ENCODE measurements around the gene CTNNA2. TPM values are rescaled to one million over a fixed set of nuclear protein-coding genes. Genes with fewer than 3 reads are reported as not detected.
A peak's percentile ranks its signal among the peaks of the same experiment; 100 is the strongest.

Gene CTNNA2
- total RNA-seq, 3 donors from 2014 or later = 0.29 to 4.2 (median 1.1) TPM

DNA sequence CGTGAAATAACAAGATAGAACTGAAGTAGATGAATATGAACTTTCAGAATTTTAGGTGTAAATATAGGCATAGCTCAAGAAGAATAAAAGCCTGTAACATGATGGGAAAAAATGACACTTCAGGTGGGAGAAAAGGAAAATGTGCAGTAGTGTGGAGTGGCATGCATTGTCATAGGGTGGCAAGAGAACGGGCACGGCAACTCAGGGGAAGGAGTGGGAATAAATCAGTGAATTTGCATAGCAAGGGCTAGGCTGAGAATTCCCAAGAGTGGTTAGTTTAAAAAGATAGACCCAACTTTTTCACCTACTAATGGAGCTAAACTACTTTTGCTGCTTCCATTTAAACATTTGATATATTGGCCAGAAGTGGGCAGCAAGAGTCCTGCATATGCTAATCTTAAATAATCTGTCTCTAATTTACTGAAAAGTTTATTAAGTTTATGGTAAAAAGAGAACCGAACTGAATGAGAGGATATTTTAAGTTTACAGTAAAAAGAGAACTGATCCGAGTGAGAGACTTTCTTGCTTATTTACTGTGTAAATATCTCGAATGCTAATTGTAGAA, 228.1 kb downstream of the CTNNA2 start:
- Histone ChIP-seq H3K4me3 (no peak overlapping the region), H3K9me3 (no peaks in the 10 kb centered on the region), H3K36me3 (ENCODE audit: low read depth) (no peaks in the 10 kb centered on the region), H3K4me1 (ENCODE audit: low read depth) (no peaks in the 10 kb centered on the region)
- intact Hi-C loops (cut with DNase I, micrococcal nuclease) = no loop called here
- TF ChIP-seq, protein P1, sequence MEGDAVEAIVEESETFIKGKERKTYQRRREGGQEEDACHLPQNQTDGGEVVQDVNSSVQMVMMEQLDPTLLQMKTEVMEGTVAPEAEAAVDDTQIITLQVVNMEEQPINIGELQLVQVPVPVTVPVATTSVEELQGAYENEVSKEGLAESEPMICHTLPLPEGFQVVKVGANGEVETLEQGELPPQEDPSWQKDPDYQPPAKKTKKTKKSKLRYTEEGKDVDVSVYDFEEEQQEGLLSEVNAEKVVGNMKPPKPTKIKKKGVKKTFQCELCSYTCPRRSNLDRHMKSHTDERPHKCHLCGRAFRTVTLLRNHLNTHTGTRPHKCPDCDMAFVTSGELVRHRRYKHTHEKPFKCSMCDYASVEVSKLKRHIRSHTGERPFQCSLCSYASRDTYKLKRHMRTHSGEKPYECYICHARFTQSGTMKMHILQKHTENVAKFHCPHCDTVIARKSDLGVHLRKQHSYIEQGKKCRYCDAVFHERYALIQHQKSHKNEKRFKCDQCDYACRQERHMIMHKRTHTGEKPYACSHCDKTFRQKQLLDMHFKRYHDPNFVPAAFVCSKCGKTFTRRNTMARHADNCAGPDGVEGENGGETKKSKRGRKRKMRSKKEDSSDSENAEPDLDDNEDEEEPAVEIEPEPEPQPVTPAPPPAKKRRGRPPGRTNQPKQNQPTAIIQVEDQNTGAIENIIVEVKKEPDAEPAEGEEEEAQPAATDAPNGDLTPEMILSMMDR (IDR thresholded peaks at IDR 0.05) = no peak
- no peak for ATAC-seq
- no peak for DNase-seq

DNA sequence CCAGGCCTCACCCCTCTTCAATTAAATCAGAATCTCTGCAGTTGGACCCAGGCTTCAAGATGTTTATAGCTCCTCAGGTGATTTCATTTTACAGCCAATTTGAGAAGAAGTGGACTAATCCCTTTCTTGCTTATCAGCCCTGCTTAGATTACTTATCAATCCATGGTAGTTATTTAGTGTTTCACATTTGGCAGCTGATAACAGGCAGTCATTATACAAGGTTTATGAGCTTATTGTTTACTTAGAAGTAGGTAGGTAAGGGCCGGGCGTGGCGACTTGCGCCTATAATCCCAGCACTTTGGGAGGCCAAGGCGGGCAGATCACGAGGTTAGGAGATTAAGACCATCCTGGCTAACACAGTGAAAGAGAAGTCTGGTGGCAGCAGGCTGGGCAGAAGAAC, 237.5 kb downstream of the CTNNA2 start:
- TF ChIP-seq, protein P1 (IDR thresholded peaks at IDR 0.05) = no peak
- H3K9me3 ChIP-seq = no peaks in the 10 kb centered on the region
- no peaks in the 10 kb centered on the region for H3K36me3 ChIP-seq (ENCODE audit: low read depth)
- DNase-seq (peak; percentile 74 to 79 (median 78)), ATAC-seq (peak; percentile 97)
- no peak overlapping the region for H3K4me3 ChIP-seq
- intact Hi-C loops (cut with DNase I, micrococcal nuclease) = loop anchor here in 1 of 2 donors (10.0 kb wide), 1 partner anchor 104 kb away; no protein-coding TSS in a partner anchor
- H3K4me1 ChIP-seq (ENCODE audit: low read depth) = no peaks in the 10 kb centered on the region

DNA sequence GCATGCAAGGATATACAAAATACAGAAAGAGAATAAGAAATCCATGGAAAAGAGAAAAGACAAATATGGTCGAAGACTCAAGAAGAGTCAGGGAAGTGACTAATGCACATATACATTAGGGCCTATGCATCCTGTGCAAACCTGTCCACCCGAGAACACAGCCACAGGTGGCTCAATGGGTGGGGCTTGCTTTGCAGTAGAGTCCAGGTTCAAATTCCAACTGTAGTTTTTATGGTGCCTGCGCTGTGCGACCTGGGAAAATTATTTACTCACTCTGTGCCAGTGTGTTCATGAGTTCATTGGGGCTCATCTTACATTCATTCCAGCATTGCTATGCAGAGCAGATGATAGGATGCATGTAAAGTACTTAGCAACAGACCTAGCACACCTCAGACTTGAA, 244.7 kb downstream of the CTNNA2 start:
- peak; percentile 64 to 73 (median 67) for DNase-seq
- Histone ChIP-seq H3K4me1 (ENCODE audit: low read depth) (peaks cover 4% of the 10 kb centered on the region), H3K4me3 (no peak overlapping the region), H3K9me3 (no peaks in the 10 kb centered on the region), H3K36me3 (ENCODE audit: low read depth) (no peaks in the 10 kb centered on the region)
- intact Hi-C loops (cut with DNase I, micrococcal nuclease) = loop anchor here in 1 of 2 donors (10.0 kb wide), 1 partner anchor 97 kb away; no protein-coding TSS in a partner anchor
- TF ChIP-seq, protein P1 (IDR thresholded peaks at IDR 0.05) = no peak
- peak; percentile 99 for ATAC-seq

DNA sequence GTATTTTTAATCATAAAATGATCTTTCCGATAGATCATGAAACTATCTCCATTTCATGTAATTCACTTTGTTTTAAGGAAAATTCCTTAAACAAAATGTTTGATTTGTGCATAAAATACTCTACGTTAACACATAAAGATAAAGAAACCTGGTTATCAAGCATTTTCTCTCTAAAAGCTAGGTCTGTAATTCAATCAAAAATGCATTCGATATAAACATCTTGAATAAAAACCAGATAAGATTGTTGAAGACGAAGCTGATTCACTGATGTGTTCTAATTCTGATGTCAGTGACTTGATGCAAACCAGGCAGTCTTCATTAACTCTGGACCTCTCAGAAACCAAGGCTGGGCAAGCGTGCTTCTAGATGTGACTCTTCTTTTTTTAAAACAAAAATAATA, 245.2 kb downstream of the CTNNA2 start:
- Histone ChIP-seq H3K4me1 (ENCODE audit: low read depth) (peaks cover 4% of the 10 kb centered on the region), H3K9me3 (no peaks in the 10 kb centered on the region), H3K36me3 (ENCODE audit: low read depth) (no peaks in the 10 kb centered on the region), H3K4me3 (no peak overlapping the region)
- TF ChIP-seq, protein P1 (IDR thresholded peaks at IDR 0.05) = no peak
- intact Hi-C loops (cut with DNase I, micrococcal nuclease) = loop anchor here in 1 of 2 donors (10.0 kb wide), 1 partner anchor 97 kb away; no protein-coding TSS in a partner anchor
- DNase-seq = no peak
- no peak for ATAC-seq

DNA sequence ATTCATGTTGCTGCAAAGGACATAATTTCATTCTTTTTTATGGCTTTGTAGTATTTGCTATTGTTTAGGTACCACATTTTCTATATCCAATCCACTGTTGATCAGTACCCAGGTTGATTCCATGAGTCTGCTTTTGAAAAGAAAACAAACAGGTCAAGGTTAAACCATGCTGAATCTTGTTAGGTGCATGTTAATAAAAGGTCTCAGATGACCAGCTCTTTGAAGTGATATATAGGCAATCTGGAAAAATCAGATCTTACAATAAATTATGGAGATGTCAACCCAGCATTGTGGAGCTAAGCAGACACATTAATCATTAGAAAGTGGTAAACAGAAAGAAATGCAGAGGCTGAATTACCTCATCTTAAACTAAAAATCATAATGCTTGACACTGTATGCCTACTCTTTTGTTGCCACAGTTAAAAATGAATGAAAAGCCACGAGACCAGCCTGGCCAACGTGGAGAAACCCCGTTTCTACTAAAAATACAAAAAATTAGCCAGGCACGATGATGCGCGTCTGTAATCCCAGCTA, 246.0 kb downstream of the CTNNA2 start:
- intact Hi-C loops (cut with DNase I, micrococcal nuclease) = loop anchor here in 1 of 2 donors (10.0 kb wide), 1 partner anchor 96 kb away; no protein-coding TSS in a partner anchor
- Histone ChIP-seq H3K4me3 (no peak overlapping the region), H3K9me3 (no peaks in the 10 kb centered on the region), H3K36me3 (ENCODE audit: low read depth) (no peaks in the 10 kb centered on the region), H3K4me1 (ENCODE audit: low read depth) (peaks cover 4% of the 10 kb centered on the region)
- ATAC-seq = no peak
- TF ChIP-seq, protein P1 (IDR thresholded peaks at IDR 0.05) = no peak
- DNase-seq = no peak
